ENCODE measurements around the gene MYPOP. TPM values are rescaled to one million over a fixed set of nuclear protein-coding genes. Genes with fewer than 3 reads are reported as not detected.
"Not testable (repeated sequence)": the region's sequence is repeated elsewhere in the genome, so short reads cannot be mapped to it uniquely, and the experiment has no call there.

MYPOP gene
- total and polyA plus RNA-seq, 9 donors = 3.0 to 9.1 (median 5.0) TPM

DNA sequence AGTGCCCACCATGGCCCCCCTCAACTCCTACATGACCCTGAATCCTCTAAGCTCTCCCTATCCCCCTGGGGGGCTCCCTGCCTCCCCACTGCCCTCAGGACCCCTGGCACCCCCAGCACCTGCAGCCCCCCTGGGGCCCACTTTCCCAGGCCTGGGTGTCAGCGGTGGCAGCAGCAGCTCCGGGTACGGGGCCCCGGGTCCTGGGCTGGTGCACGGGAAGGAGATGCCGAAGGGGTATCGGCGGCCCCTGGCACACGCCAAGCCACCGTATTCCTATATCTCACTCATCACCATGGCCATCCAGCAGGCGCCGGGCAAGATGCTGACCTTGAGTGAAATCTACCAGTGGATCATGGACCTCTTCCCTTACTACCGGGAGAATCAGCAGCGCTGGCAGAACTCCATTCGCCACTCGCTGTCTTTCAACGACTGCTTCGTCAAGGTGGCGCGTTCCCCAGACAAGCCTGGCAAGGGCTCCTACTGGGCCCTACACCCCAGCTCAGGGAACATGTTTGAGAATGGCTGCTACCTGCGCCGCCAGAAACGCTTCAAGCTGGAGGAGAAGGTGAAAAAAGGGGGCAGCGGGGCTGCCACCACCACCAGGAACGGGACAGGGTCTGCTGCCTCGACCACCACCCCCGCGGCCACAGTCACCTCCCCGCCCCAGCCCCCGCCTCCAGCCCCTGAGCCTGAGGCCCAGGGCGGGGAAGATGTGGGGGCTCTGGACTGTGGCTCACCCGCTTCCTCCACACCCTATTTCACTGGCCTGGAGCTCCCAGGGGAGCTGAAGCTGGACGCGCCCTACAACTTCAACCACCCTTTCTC lies 30.1 kb downstream of the MYPOP start:
- TF ChIP-seq EP300 (IDR thresholded peaks at IDR 0.05) = no peak
- TF ChIP-seq, protein P1, sequence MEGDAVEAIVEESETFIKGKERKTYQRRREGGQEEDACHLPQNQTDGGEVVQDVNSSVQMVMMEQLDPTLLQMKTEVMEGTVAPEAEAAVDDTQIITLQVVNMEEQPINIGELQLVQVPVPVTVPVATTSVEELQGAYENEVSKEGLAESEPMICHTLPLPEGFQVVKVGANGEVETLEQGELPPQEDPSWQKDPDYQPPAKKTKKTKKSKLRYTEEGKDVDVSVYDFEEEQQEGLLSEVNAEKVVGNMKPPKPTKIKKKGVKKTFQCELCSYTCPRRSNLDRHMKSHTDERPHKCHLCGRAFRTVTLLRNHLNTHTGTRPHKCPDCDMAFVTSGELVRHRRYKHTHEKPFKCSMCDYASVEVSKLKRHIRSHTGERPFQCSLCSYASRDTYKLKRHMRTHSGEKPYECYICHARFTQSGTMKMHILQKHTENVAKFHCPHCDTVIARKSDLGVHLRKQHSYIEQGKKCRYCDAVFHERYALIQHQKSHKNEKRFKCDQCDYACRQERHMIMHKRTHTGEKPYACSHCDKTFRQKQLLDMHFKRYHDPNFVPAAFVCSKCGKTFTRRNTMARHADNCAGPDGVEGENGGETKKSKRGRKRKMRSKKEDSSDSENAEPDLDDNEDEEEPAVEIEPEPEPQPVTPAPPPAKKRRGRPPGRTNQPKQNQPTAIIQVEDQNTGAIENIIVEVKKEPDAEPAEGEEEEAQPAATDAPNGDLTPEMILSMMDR (IDR thresholded peaks at IDR 0.05) = no peak
- TF ChIP-seq POLR2A (IDR thresholded peaks at IDR 0.05) = no peak
- no peaks in the 10 kb centered on the region for H3K36me3 ChIP-seq
- no peaks in the 10 kb centered on the region for H3K27me3 ChIP-seq
- no peaks in the 10 kb centered on the region for H3K4me1 ChIP-seq (ENCODE audit: insufficient read depth)
- 90 to 91% (median 91%) methylated on average over 33 to 34 of the region's 34 CpGs for WGBS, 3 donors
- intact Hi-C loops (cut with DNase I) = loop anchor here in 1 of 4 donors (5.0 kb wide), 1 partner anchor 150 kb away; no protein-coding TSS in a partner anchor
- H3K9me3 ChIP-seq = no peaks in the 10 kb centered on the region
- DNase-seq = no peak
- no peak overlapping the region for H3K27ac ChIP-seq
- H3K4me3 ChIP-seq = no peak overlapping the region

DNA sequence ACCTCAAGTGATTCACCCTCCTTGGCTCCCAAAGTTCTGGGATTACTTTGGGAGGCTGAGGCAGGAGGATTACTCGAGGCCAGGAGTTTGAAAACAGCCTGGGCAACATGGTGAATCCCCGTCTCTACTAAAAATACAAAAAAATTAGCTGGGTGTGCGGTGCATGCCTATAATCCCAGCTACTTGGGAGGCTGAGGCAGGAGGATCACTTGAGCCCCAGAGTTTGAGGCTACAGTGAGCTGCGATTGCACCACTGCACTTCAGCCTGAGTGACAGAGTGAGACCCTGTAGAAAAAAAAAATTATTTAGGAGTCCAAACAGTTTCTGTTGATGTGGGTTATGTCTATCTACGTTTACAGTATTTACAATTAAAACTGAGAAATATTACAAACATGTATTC lies 31.6 kb downstream of the MYPOP start:
- no peak overlapping the region for H3K4me3 ChIP-seq
- TF ChIP-seq, protein P1 (IDR thresholded peaks at IDR 0.05) = no peak
- TF ChIP-seq EP300 (IDR thresholded peaks at IDR 0.05) (no peak), POLR2A (IDR thresholded peaks at IDR 0.05) (no peak)
- no peaks in the 10 kb centered on the region for H3K27me3 ChIP-seq
- no peaks in the 10 kb centered on the region for H3K4me1 ChIP-seq (ENCODE audit: insufficient read depth)
- no peak overlapping the region for H3K27ac ChIP-seq
- DNase-seq = no peak
- no peaks in the 10 kb centered on the region for H3K9me3 ChIP-seq
- no peaks in the 10 kb centered on the region for H3K36me3 ChIP-seq
- intact Hi-C loops (cut with DNase I) = loop anchor here in 1 of 4 donors (5.0 kb wide), 1 partner anchor 148 kb away; no protein-coding TSS in a partner anchor
- WGBS, 3 donors = 73 to 87% (median 76%) methylated on average over 5 of the region's 5 CpGs

DNA sequence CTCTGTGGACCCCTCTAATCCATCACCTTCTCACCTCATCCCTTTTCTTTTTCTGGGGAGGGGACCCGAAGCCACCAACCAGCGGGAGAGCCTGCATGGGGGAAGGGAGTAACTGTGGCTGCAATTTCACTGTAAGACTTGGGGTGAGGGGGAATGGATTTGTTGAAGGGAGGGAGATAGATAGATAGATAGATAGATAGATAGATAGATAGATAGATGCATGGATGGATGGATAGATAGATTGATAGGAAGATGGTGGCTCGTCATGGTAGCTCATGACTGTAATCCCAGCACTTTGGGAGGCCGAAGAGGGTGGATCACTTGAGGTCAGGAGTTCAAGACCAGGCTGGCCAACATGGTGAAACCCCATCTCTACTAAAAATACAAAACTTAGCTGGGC lies 35.2 kb downstream of the MYPOP start:
- not testable (repeated sequence) for H3K4me1 ChIP-seq (ENCODE audit: insufficient read depth)

DNA sequence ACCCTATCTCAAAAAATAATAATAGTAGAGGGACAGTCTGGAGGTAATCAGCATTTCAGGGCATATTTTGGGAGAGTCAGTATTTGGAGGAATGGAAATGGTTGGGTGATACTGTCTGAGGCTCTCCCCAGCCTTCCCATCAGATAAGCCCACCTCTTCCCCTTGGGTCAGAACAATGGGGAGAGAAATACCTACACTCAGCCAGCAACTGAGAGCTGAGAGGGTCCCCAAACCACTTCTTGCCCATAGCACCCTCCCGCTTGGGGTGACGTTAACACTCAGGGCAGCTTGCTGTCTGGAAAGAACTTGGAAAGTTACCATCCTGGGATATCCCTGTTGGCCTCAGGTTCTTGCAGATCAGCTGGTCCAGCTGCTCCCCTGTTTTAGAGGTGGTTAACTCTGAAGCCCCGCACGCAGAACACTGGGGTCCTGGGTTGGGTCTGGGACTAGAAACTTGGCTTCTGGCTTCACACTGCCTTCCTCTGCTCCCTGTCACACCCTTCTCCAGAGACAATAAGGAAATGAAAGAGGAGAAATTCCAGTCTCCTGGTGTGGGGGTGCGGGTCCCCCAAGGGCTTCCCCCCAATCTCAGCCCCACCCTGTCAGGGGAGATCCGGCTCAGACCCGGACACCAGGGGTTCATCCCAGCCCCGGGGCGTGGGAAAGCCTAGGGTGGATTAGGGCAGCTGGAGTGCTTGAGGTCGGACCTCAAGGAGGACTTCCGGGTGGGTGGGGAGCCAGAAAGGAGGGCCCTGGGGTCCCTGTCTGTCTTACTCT lies 35.8 kb downstream of the MYPOP start:
- no peak for DNase-seq
- Histone ChIP-seq H3K36me3 (no peaks in the 10 kb centered on the region), H3K4me1 (ENCODE audit: insufficient read depth) (peaks cover 2% of the 10 kb centered on the region), H3K27ac (no peak overlapping the region), H3K27me3 (peaks cover 7% of the 10 kb centered on the region), H3K9me3 (no peaks in the 10 kb centered on the region), H3K4me3 (no peak overlapping the region)
- TF ChIP-seq EP300 (IDR thresholded peaks at IDR 0.05) (no peak), POLR2A (IDR thresholded peaks at IDR 0.05) (no peak)
- TF ChIP-seq, protein P1 (IDR thresholded peaks at IDR 0.05) = no peak
- intact Hi-C loops (cut with DNase I) = no loop called here
- WGBS, 3 donors = 54 to 62% (median 59%) methylated on average over 11 of the region's 11 CpGs

More for the DNA sequence above, 35.2 kb downstream of the MYPOP start:
- H3K36me3 ChIP-seq; H3K4me3 ChIP-seq; H3K9me3 ChIP-seq; H3K27me3 ChIP-seq; DNase-seq; H3K27ac ChIP-seq; intact Hi-C loops (cut with DNase I): not testable (repeated sequence)
- WGBS, 3 donors = 59 to 70% (median 67%) methylated on average over 4 of the region's 4 CpGs

All from ovary (tissue), 9 donors.